ENCODE measurements around the gene SMC6.

SMC6 gene

GRCh38 chr2:17733599-17733998, 20.0 kb downstream of the SMC6 start:
- no peak overlapping the region for H3K4me3 ChIP-seq
- no peak for DNase-seq
- no peak overlapping the region for H3K27ac ChIP-seq
- peaks cover 0 to 7% (median 0%) of the 10 kb centered on the region in 4 donors for H3K4me1 ChIP-seq
- intact Hi-C loops (cut with DNase I; ENCODE audit: low total_unique reads) = no loop called here
- H3K27me3 ChIP-seq = no peaks in the 10 kb centered on the region
- no peaks in the 10 kb centered on the region for H3K9me3 ChIP-seq
- H3K36me3 ChIP-seq = peaks cover 29 to 83% (median 30%) of the 10 kb centered on the region in 3 donors
- TF ChIP-seq, protein P1, sequence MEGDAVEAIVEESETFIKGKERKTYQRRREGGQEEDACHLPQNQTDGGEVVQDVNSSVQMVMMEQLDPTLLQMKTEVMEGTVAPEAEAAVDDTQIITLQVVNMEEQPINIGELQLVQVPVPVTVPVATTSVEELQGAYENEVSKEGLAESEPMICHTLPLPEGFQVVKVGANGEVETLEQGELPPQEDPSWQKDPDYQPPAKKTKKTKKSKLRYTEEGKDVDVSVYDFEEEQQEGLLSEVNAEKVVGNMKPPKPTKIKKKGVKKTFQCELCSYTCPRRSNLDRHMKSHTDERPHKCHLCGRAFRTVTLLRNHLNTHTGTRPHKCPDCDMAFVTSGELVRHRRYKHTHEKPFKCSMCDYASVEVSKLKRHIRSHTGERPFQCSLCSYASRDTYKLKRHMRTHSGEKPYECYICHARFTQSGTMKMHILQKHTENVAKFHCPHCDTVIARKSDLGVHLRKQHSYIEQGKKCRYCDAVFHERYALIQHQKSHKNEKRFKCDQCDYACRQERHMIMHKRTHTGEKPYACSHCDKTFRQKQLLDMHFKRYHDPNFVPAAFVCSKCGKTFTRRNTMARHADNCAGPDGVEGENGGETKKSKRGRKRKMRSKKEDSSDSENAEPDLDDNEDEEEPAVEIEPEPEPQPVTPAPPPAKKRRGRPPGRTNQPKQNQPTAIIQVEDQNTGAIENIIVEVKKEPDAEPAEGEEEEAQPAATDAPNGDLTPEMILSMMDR (IDR thresholded peaks at IDR 0.05) = no peak

- Histone ChIP-seq H3K27ac (no peak overlapping the region), H3K4me3 (no peak overlapping the region), H3K27me3 (no peaks in the 10 kb centered on the region), H3K36me3 (peaks cover 16 to 68% (median 29%) of the 10 kb centered on the region in 3 donors), H3K9me3 (no peaks in the 10 kb centered on the region), H3K4me1 (peaks cover 0 to 7% (median 0%) of the 10 kb centered on the region in 4 donors)
- TF ChIP-seq, protein P1 (IDR thresholded peaks at IDR 0.05) = no peak
- intact Hi-C loops (cut with DNase I; ENCODE audit: low total_unique reads) = loop anchor here (10.0 kb wide), 2 partner anchors 105 to 645 kb away; no protein-coding TSS in a partner anchor
- no peak for DNase-seq
Measured at GRCh38 chr2:17729880-17730279, 23.7 kb downstream of the SMC6 start.

- TF ChIP-seq, protein P1 (IDR thresholded peaks at IDR 0.05) = no peak
- no peak for DNase-seq
- no peak overlapping the region for H3K4me3 ChIP-seq
- H3K4me1 ChIP-seq = peaks cover 0 to 3% (median 0%) of the 10 kb centered on the region in 4 donors
- H3K27ac ChIP-seq = no peak overlapping the region
- no peaks in the 10 kb centered on the region for H3K27me3 ChIP-seq
- no peaks in the 10 kb centered on the region for H3K9me3 ChIP-seq
- peaks cover 23 to 71% (median 37%) of the 10 kb centered on the region in 3 donors for H3K36me3 ChIP-seq
- intact Hi-C loops (cut with DNase I; ENCODE audit: low total_unique reads) = loop anchor here (10.0 kb wide), 2 partner anchors 107 to 647 kb away; no protein-coding TSS in a partner anchor
Measured at GRCh38 chr2:17728210-17728609, 25.4 kb downstream of the SMC6 start.

GRCh38 chr2:17719562-17720371, 33.8 kb downstream of the SMC6 start:
- intact Hi-C loops (cut with DNase I; ENCODE audit: low total_unique reads) = loop anchor here (10.0 kb wide), 2 partner anchors 115 to 655 kb away; no protein-coding TSS in a partner anchor
- no peak overlapping the region for H3K4me3 ChIP-seq
- no peaks in the 10 kb centered on the region for H3K9me3 ChIP-seq
- H3K4me1 ChIP-seq = no peaks in the 10 kb centered on the region
- H3K36me3 ChIP-seq = peaks cover 42 to 58% (median 57%) of the 10 kb centered on the region in 3 donors
- H3K27ac ChIP-seq = no peak overlapping the region
- no peak for DNase-seq
- TF ChIP-seq, protein P1 (IDR thresholded peaks at IDR 0.05) = peak; percentile 59 to 71
- H3K27me3 ChIP-seq = no peaks in the 10 kb centered on the region

DNA sequence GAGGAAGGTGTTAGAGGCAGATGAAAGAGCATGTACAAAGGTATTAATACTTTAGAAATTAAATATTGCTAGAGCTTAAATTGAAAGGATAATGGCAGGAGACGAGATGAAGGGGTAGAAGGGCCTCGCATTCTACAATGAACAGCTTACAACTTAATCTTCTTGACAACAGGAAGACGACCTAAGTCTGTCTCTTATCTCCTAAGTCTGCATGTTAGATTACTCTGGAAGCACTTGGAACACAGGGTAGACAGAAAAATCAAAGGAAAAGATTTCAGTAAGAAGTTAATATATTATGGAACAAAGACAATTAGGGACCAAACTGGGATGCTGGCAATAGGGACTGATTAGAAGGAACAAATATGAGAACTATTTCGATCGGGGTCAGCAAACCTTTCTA, 34.9 kb downstream of the SMC6 start:
- H3K27me3 ChIP-seq = no peaks in the 10 kb centered on the region
- no peak for DNase-seq
- no peaks in the 10 kb centered on the region for H3K9me3 ChIP-seq
- intact Hi-C loops (cut with DNase I; ENCODE audit: low total_unique reads) = no loop called here
- H3K36me3 ChIP-seq = peaks cover 45 to 58% (median 55%) of the 10 kb centered on the region in 3 donors
- no peak overlapping the region for H3K27ac ChIP-seq
- no peaks in the 10 kb centered on the region for H3K4me1 ChIP-seq
- TF ChIP-seq, protein P1 (IDR thresholded peaks at IDR 0.05) = no peak
- H3K4me3 ChIP-seq = no peak overlapping the region
